Fibroblast of skin of scalp (primary cell): Measurements from ENCODE around the gene RASIP1.

ENCODE experiments used
- DNase-seq: peaks from one replicate; pipeline ENCODE4 v3.0.0-alpha.2; 2013

The RASIP1 gene

DNA sequence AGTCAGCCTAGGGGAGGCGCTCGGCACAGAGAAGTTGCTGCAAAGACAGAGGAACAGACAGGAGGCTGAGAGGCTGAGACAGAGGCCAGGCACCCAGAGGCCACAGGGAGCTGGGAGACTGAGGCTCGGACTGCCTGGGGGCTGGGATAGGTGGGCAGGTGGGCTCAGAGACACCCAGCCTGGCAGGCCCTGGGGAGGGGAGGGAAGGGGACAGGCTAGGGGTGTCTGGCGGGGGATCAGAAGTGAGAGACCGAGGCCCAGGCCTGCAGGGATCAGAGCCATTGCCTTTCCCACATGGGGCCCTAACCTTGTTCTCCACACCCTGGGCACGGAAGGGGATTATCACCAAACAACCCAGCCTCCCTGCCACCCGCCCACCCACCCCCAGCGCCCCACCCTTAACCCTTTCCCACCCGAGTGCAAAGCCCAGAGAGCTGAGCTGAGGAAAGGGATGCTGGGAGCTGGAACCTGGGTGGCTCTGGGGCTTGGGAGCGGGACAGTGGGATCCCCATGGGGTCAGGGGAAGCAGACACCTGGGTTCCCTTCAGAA lies 68.9 kb downstream of the RASIP1 start:
- DNase-seq, result no peak

DNA sequence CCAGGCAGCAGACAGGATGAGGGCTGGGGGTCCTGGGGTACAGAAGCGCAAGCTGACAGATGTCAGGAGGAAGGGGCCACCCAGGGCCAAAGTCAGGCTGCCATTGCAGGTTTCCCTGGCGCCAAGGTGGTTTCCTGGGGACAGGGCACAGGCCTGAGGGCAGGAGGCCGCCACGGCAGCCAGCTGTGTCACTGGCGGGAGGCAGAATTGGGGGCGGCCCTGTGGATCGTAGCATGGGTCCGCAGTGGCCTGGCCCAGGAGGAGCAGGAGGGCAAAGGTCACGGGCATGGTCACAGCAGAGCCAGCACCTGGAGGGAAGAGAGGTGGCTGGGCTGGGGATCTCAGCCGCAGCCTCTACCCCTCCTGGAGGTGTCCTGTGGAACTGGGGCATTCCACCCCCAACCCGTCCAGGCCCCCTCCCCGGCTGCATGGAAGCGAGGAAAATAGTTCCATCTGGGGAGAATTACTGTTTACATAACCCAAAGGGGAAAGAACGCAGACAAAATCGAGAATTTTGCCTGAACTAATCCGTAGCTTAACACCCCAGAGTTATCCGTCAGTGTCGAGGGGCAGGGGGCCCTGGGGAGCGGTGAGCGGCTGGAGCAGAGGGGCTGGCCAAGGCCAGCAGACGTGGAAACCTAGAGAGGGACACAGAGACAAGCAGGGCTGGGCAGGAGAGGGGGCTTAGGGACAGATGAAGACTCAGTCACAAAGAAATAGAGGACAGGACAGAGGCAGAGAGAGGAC lies 69.5 kb downstream of the RASIP1 start:
- DNase-seq, result no peak
